Peyer's patch (tissue), 4 donors: Measurements from ENCODE around the gene NANOS1. TPM values are rescaled to one million over a fixed set of nuclear protein-coding genes. Genes with fewer than 3 reads are reported as not detected.
"Not testable (repeated sequence)": the region's sequence is repeated elsewhere in the genome, so short reads cannot be mapped to it uniquely, and the experiment has no call there.

ENCODE experiments used
- DNase-seq, 3 donors: peaks; one replicate each; pipeline ENCODE4 v3.0.0-alpha.2; 2017 to 2019
- H3K27ac ChIP-seq, 4 donors: fragments of 200-600 bp; sonication (generic); one replicate each; pipeline ENCODE4 v1.5.1; 2016 to 2019
- H3K27me3 ChIP-seq, 2 donors: fragments of 200-600 bp; sonication (generic); one replicate each; pipeline ENCODE4 v1.5.1; 2019
- H3K36me3 ChIP-seq, 3 donors: fragments of 200-600 bp; sonication (generic); one replicate each; pipeline ENCODE4 v1.5.1; 2016 to 2019
- H3K4me1 ChIP-seq, 4 donors: fragments of 200-600 bp; sonication (generic); one replicate each; pipeline ENCODE4 v1.5.1; 2016 to 2019
- H3K4me3 ChIP-seq, 4 donors: fragments of 200-600 bp; sonication (generic); 1 replicate in 3 of 4; 2 replicates in 1 of 4; pipeline ENCODE4 v1.5.1; 2016 to 2019; ENCODE audit warnings: mild to moderate bottlenecking in 1 of 4
- H3K9me3 ChIP-seq, 4 donors: fragments of 200-600 bp; sonication (generic); one replicate each; pipeline ENCODE4 v1.5.1; 2016 to 2019; ENCODE audit warnings: mild to moderate bottlenecking in 1 of 4
- POLR2A ChIP-seq, 2 donors: fragments of 450-650 bp; IDR thresholded peaks; one replicate each; pipeline ENCODE4 v1.5.1; 2017; ENCODE audit warnings: antibody characterized with exemption in 2 of 2, mild to moderate bottlenecking in 2 of 2, moderate library complexity in 2 of 2
- total RNA-seq, 4 donors: library from RNA; depleted of rRNA; stranded (reverse); fragments of >200 nt; gene quantifications; one replicate each; pipeline ENCODE4 v1.1.0, GENCODE V29; 2016
- TF ChIP-seq, protein P1 (sequence below), 6 experiments: fragments of 450-650 bp in 4 of 6; fragments of 200-600 bp in 2 of 6; sonication (generic) in 1 of 6; IDR thresholded peaks; one replicate each; pipeline ENCODE4 v1.5.1; 2017 to 2019; ENCODE audit warnings: antibody characterized with exemption in 6 of 6, mild to moderate bottlenecking in 3 of 6, moderate library complexity in 1 of 6

Gene NANOS1
- total RNA-seq, 4 donors from 2014 or later, result 0.13 to 9.9 TPM; not detected in 2

- TF ChIP-seq, protein P1, sequence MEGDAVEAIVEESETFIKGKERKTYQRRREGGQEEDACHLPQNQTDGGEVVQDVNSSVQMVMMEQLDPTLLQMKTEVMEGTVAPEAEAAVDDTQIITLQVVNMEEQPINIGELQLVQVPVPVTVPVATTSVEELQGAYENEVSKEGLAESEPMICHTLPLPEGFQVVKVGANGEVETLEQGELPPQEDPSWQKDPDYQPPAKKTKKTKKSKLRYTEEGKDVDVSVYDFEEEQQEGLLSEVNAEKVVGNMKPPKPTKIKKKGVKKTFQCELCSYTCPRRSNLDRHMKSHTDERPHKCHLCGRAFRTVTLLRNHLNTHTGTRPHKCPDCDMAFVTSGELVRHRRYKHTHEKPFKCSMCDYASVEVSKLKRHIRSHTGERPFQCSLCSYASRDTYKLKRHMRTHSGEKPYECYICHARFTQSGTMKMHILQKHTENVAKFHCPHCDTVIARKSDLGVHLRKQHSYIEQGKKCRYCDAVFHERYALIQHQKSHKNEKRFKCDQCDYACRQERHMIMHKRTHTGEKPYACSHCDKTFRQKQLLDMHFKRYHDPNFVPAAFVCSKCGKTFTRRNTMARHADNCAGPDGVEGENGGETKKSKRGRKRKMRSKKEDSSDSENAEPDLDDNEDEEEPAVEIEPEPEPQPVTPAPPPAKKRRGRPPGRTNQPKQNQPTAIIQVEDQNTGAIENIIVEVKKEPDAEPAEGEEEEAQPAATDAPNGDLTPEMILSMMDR (IDR thresholded peaks at IDR 0.05), result no peak
- no peak for TF ChIP-seq POLR2A (IDR thresholded peaks at IDR 0.05)
- Histone ChIP-seq H3K4me3 (no peak overlapping the region), H3K4me1 (peaks cover 2 to 17% (median 9%) of the 10 kb centered on the region in 4 donors), H3K27me3 (no peaks in the 10 kb centered on the region), H3K27ac (no peak overlapping the region), H3K9me3 (no peaks in the 10 kb centered on the region), H3K36me3 (no peaks in the 10 kb centered on the region)
- no peak for DNase-seq
Measured at GRCh38 chr10:119026301-119027110, 3.0 kb upstream of the NANOS1 start.

GRCh38 chr10:119028445-119028899 is 1.0 kb upstream of the NANOS1 start:
- not testable (repeated sequence) for H3K36me3 ChIP-seq, DNase-seq, H3K27me3 ChIP-seq, H3K9me3 ChIP-seq
- H3K27ac ChIP-seq, result peak overlapping the region in 1 of 4 donors; percentile 6
- H3K4me1 ChIP-seq, result peaks cover 3 to 20% (median 9%) of the 10 kb centered on the region in 4 donors
- H3K4me3 ChIP-seq, result peak overlapping the region in 3 of 4 donors; percentile 65 to 73 (median 66)

- Histone ChIP-seq H3K36me3 (peaks cover 0 to 13% (median 0%) of the 10 kb centered on the region in 3 donors), H3K27me3 (no peaks in the 10 kb centered on the region), H3K4me1 (peaks cover 3 to 20% (median 9%) of the 10 kb centered on the region in 4 donors), H3K4me3 (peak overlapping the region; percentile 27 to 73 (median 66)), H3K9me3 (no peaks in the 10 kb centered on the region), H3K27ac (peak overlapping the region in 2 of 4 donors; percentile 6 to 35)
- no peak for TF ChIP-seq POLR2A (IDR thresholded peaks at IDR 0.05)
- TF ChIP-seq, protein P1 (IDR thresholded peaks at IDR 0.05), result peak in 4 of 6 experiments; percentile 1 to 34 (median 27)
- DNase-seq, result peak; percentile 67 to 88 (median 88)
Measured at GRCh38 chr10:119028900-119029612, 458 bp upstream of the NANOS1 start.

GRCh38 chr10:119030421-119031250 is 1.1 kb downstream of the NANOS1 start:
- H3K27ac ChIP-seq, result peak overlapping the region in 1 of 4 donors; percentile 49
- H3K9me3 ChIP-seq, result no peaks in the 10 kb centered on the region
- DNase-seq, result peak; percentile 54 to 75 (median 74)
- peak overlapping the region; percentile 37 to 73 (median 66) for H3K4me3 ChIP-seq
- peaks cover 0 to 24% (median 0%) of the 10 kb centered on the region in 3 donors for H3K36me3 ChIP-seq
- H3K27me3 ChIP-seq, result no peaks in the 10 kb centered on the region
- peaks cover 3 to 18% (median 9%) of the 10 kb centered on the region in 4 donors for H3K4me1 ChIP-seq
- TF ChIP-seq, protein P1 (IDR thresholded peaks at IDR 0.05), result peak in 2 of 6 experiments; percentile 17
- TF ChIP-seq POLR2A (IDR thresholded peaks at IDR 0.05), result no peak

GRCh38 chr10:119031496-119032059 is 2.1 kb downstream of the NANOS1 start:
- Histone ChIP-seq H3K4me3 (no peak overlapping the region), H3K36me3 (peaks cover 0 to 33% (median 0%) of the 10 kb centered on the region in 3 donors), H3K27me3 (no peaks in the 10 kb centered on the region)

More at GRCh38 chr10:119031496-119032059, 2.1 kb downstream of the NANOS1 start:
- Histone ChIP-seq H3K9me3 (no peaks in the 10 kb centered on the region), H3K27ac (no peak overlapping the region), H3K4me1 (peaks cover 3 to 15% (median 9%) of the 10 kb centered on the region in 4 donors)
- TF ChIP-seq, protein P1 (IDR thresholded peaks at IDR 0.05), result no peak
- no peak for TF ChIP-seq POLR2A (IDR thresholded peaks at IDR 0.05)
- DNase-seq, result no peak
